Mesenchymal stem cell (in vitro differentiated cells and primary cell): ENCODE data around the gene ORMDL2.

Experiments used
- DNase-seq: peaks from one replicate; pipeline ENCODE4 v3.0.0-alpha.2; 2013
- H2AFZ ChIP-seq: one replicate; pipeline ENCODE4 v1.6.1; 2013; ENCODE audit warnings: low read depth, mild to moderate bottlenecking, control low read depth, inconsistent platforms, low read length, moderate library complexity
- H2AK5ac ChIP-seq: 2 replicates; pipeline ENCODE4 v1.6.1; 2013; ENCODE audit warnings: low read length, moderate library complexity, mild to moderate bottlenecking, inconsistent platforms; ENCODE audit not compliant: severe bottlenecking
- H2BK120ac ChIP-seq: one replicate; pipeline ENCODE4 v1.6.1; 2013; ENCODE audit warnings: low read depth, mild to moderate bottlenecking, inconsistent platforms, low read length, moderate library complexity
- H2BK12ac ChIP-seq, 2 experiments: one replicate each; pipeline ENCODE4 v1.6.1; 2013; ENCODE audit warnings: inconsistent platforms in 2 of 2, low read length in 2 of 2, mild to moderate bottlenecking in 2 of 2, moderate library complexity in 2 of 2, control low read depth in 1 of 2
- H2BK15ac ChIP-seq: one replicate; pipeline ENCODE4 v1.6.1; 2013; ENCODE audit warnings: mild to moderate bottlenecking, low read depth, inconsistent platforms; ENCODE audit not compliant: poor library complexity, severe bottlenecking
- H2BK5ac ChIP-seq: 2 replicates; pipeline ENCODE4 v1.6.1; 2013; ENCODE audit warnings: low read depth, mild to moderate bottlenecking, low read length, control low read depth, inconsistent platforms; ENCODE audit not compliant: poor library complexity, severe bottlenecking
- H3K14ac ChIP-seq, 2 experiments: one replicate each; pipeline ENCODE4 v1.6.1; 2013; ENCODE audit warnings: inconsistent platforms in 2 of 2, low read length in 2 of 2, control low read depth in 1 of 2, mild to moderate bottlenecking in 1 of 2, moderate library complexity in 1 of 2
- H3K18ac ChIP-seq, 2 experiments: one replicate each; pipeline ENCODE4 v1.6.1; 2013; ENCODE audit warnings: inconsistent platforms in 2 of 2, low read length in 2 of 2, control low read depth in 1 of 2, low read depth in 1 of 2, mild to moderate bottlenecking in 1 of 2
- H3K23ac ChIP-seq, 2 experiments: one replicate each; pipeline ENCODE4 v1.6.1; 2013; ENCODE audit warnings: inconsistent platforms in 2 of 2, low read length in 2 of 2, mild to moderate bottlenecking in 2 of 2, moderate library complexity in 2 of 2, control low read depth in 1 of 2
- H3K27ac ChIP-seq: 2 replicates; pipeline ENCODE4 v1.5.1; 2013; ENCODE audit warnings: mild to moderate bottlenecking, moderate library complexity, low read length, control low read depth, inconsistent platforms; ENCODE audit not compliant: poor library complexity, severe bottlenecking
- H3K27me3 ChIP-seq, 2 experiments: 2 replicates each; pipeline versions ENCODE4 v1.6.1 to v1.7.0; 2013; ENCODE audit warnings: low read length in 2 of 2, mild to moderate bottlenecking in 2 of 2, moderate library complexity in 2 of 2, control low read depth in 1 of 2, inconsistent platforms in 1 of 2; ENCODE audit not compliant: control insufficient read depth in 1 of 2, insufficient read depth in 1 of 2
- H3K36me3 ChIP-seq, 2 experiments: 2 replicates each; pipeline versions ENCODE4 v1.6.1 to v1.7.0; 2013; ENCODE audit warnings: low read length in 2 of 2, control low read depth in 1 of 2, inconsistent platforms in 1 of 2, low read depth in 1 of 2, mild to moderate bottlenecking in 1 of 2; ENCODE audit not compliant: insufficient read depth in 2 of 2, control insufficient read depth in 1 of 2
- H3K4ac ChIP-seq, 2 experiments: one replicate each; pipeline ENCODE4 v1.6.1; 2013; ENCODE audit warnings: inconsistent platforms in 2 of 2, low read length in 2 of 2, mild to moderate bottlenecking in 2 of 2, moderate library complexity in 2 of 2, control low read depth in 1 of 2, low read depth in 1 of 2
- H3K4me1 ChIP-seq: 2 replicates; pipeline ENCODE4 v1.6.1; 2013; ENCODE audit warnings: low read depth, low read length, control low read depth; ENCODE audit not compliant: control insufficient read depth, insufficient read depth
- H3K4me2 ChIP-seq: 2 replicates; pipeline ENCODE4 v1.6.1; 2013; ENCODE audit warnings: low read length, mild to moderate bottlenecking, inconsistent platforms; ENCODE audit not compliant: poor library complexity, severe bottlenecking
- H3K4me3 ChIP-seq, 2 experiments: 2 replicates each; pipeline versions ENCODE4 v1.5.1 to v1.7.0; 2013; ENCODE audit warnings: low read length in 2 of 2, mild to moderate bottlenecking in 2 of 2, control low read depth in 1 of 2, low read depth in 1 of 2; ENCODE audit not compliant: insufficient read depth in 1 of 2
- H3K79me1 ChIP-seq: replicated peaks from 2 replicates; pipeline ENCODE4 v1.6.1; 2013; ENCODE audit warnings: mild to moderate bottlenecking, control low read depth, low read length, inconsistent platforms; ENCODE audit not compliant: poor library complexity, severe bottlenecking
- H3K9ac ChIP-seq: 2 replicates; pipeline ENCODE4 v1.7.0; 2013; ENCODE audit warnings: mild to moderate bottlenecking, low read length, moderate library complexity
- H3K9me3 ChIP-seq: 2 replicates; pipeline ENCODE4 v1.7.0; 2013; ENCODE audit warnings: mild to moderate bottlenecking, low read length; ENCODE audit not compliant: control insufficient read depth
- H4K8ac ChIP-seq: one replicate; pipeline ENCODE4 v1.6.1; 2013; ENCODE audit warnings: inconsistent platforms, mild to moderate bottlenecking, low read length, moderate library complexity
- H4K91ac ChIP-seq: one replicate; pipeline ENCODE4 v1.6.1; 2013; ENCODE audit warnings: mild to moderate bottlenecking, low read length, inconsistent platforms
- WGBS: methylation state at CpG from one replicate; pipeline ENCODE4 v1.1.7; 2013; ENCODE audit warnings: mixed read lengths; 5-methylcytosine and 5-hydroxymethylcytosine counted together

ORMDL2 gene

GRCh38 chr12:55812088-55812487 is 5.8 kb upstream of the ORMDL2 start:
- H3K4ac ChIP-seq = no peak overlapping the region
- H3K4me2 ChIP-seq = no peak overlapping the region
- H3K27ac ChIP-seq = no peak overlapping the region
- no peak for DNase-seq
- H3K4me1 ChIP-seq = peaks cover 4% of the 10 kb centered on the region
- H2AK5ac ChIP-seq = no peak overlapping the region
- H3K23ac ChIP-seq = no peak overlapping the region
- no peak overlapping the region for H2AFZ ChIP-seq
- H4K8ac ChIP-seq = no peak overlapping the region
- no peak overlapping the region for H2BK15ac ChIP-seq
- WGBS = 40% methylated on average over 1 of the region's 1 CpG
- H3K36me3 ChIP-seq = peaks cover 26 to 60% of the 10 kb centered on the region in 2 experiments
- H4K91ac ChIP-seq = no peak overlapping the region
- no peak overlapping the region for H3K14ac ChIP-seq
- H3K79me1 ChIP-seq = no peaks in the 10 kb centered on the region
- H2BK5ac ChIP-seq = no peak overlapping the region
- H3K9me3 ChIP-seq = no peaks in the 10 kb centered on the region
- H3K18ac ChIP-seq = no peak overlapping the region
- no peak overlapping the region for H3K4me3 ChIP-seq
- H2BK120ac ChIP-seq = no peak overlapping the region
- no peak overlapping the region for H2BK12ac ChIP-seq
- no peaks in the 10 kb centered on the region for H3K27me3 ChIP-seq
- H3K9ac ChIP-seq = no peak overlapping the region

- H2BK12ac ChIP-seq = no peak overlapping the region
- peaks cover 6% of the 10 kb centered on the region for H3K79me1 ChIP-seq
- peaks cover 8% of the 10 kb centered on the region for H3K4me1 ChIP-seq
- H3K23ac ChIP-seq = no peak overlapping the region
- no peak overlapping the region for H2BK5ac ChIP-seq
- H3K9me3 ChIP-seq = no peaks in the 10 kb centered on the region
- no peak overlapping the region for H3K4me3 ChIP-seq
- no peak overlapping the region for H3K14ac ChIP-seq
- H4K91ac ChIP-seq = no peak overlapping the region
- H3K4ac ChIP-seq = no peak overlapping the region
- H2AFZ ChIP-seq = no peak overlapping the region
- H2BK15ac ChIP-seq = no peak overlapping the region
- no peak overlapping the region for H3K4me2 ChIP-seq
- no peaks in the 10 kb centered on the region for H3K27me3 ChIP-seq
- H3K9ac ChIP-seq = peak overlapping the region; percentile 15
- H3K18ac ChIP-seq = no peak overlapping the region
- no peak overlapping the region for H2AK5ac ChIP-seq
- no peak overlapping the region for H2BK120ac ChIP-seq
- no peak for DNase-seq
- H4K8ac ChIP-seq = no peak overlapping the region
- H3K27ac ChIP-seq = no peak overlapping the region
- peaks cover 20 to 45% of the 10 kb centered on the region in 2 experiments for H3K36me3 ChIP-seq
These were observed 3.6 kb upstream of the ORMDL2 start for GRCh38 chr12:55814257-55814656.

- Histone ChIP-seq H4K8ac (no peak overlapping the region), H3K14ac (no peak overlapping the region), H2BK120ac (no peak overlapping the region), H4K91ac (no peak overlapping the region), H2BK12ac (no peak overlapping the region), H3K27ac (no peak overlapping the region), H2AK5ac (no peak overlapping the region), H3K9me3 (no peaks in the 10 kb centered on the region), H3K79me1 (peaks cover 10% of the 10 kb centered on the region), H2BK15ac (no peak overlapping the region), H2AFZ (no peak overlapping the region), H2BK5ac (no peak overlapping the region), H3K9ac (peak overlapping the region; percentile 97), H3K27me3 (no peaks in the 10 kb centered on the region), H3K23ac (no peak overlapping the region), H3K4me2 (no peak overlapping the region), H3K4me1 (peaks cover 7% of the 10 kb centered on the region), H3K4ac (no peak overlapping the region), H3K4me3 (peak overlapping the region in 1 of 2 experiments; percentile 97), H3K36me3 (peaks cover 21 to 52% of the 10 kb centered on the region in 2 experiments), H3K18ac (no peak overlapping the region)
- no peak for DNase-seq
- 96% methylated on average over 12 of the region's 12 CpGs for WGBS
These were observed 2.4 kb upstream of the ORMDL2 start for GRCh38 chr12:55815473-55815872.

- no peak overlapping the region for H2BK15ac ChIP-seq
- peak overlapping the region; percentile 40 to 81 for H3K18ac ChIP-seq
- no peak for DNase-seq
- peaks cover 25 to 66% of the 10 kb centered on the region in 2 experiments for H3K36me3 ChIP-seq
- peak overlapping the region; percentile 84 for H3K4me2 ChIP-seq
- H3K23ac ChIP-seq = peak overlapping the region in 1 of 2 experiments; percentile 41
- no peaks in the 10 kb centered on the region for H3K27me3 ChIP-seq
- peak overlapping the region; percentile 71 for H4K8ac ChIP-seq
- no peaks in the 10 kb centered on the region for H3K9me3 ChIP-seq
- H2AK5ac ChIP-seq = peak overlapping the region; percentile 68
- peak overlapping the region; percentile 97 for H3K9ac ChIP-seq
- 0% methylated on average over 10 of the region's 14 CpGs for WGBS
- H2BK12ac ChIP-seq = peak overlapping the region in 1 of 2 experiments; percentile 67
- no peak overlapping the region for H2BK5ac ChIP-seq
- H3K14ac ChIP-seq = no peak overlapping the region
- no peak overlapping the region for H2BK120ac ChIP-seq
- peak overlapping the region; percentile 52 to 93 for H3K4ac ChIP-seq
- H3K4me3 ChIP-seq = peak overlapping the region; percentile 85 to 97
- H3K27ac ChIP-seq = peak overlapping the region; percentile 86
- peak overlapping the region; percentile 81 for H4K91ac ChIP-seq
- H2AFZ ChIP-seq = peak overlapping the region; percentile 15
- peaks cover 8% of the 10 kb centered on the region for H3K4me1 ChIP-seq
- peaks cover 16% of the 10 kb centered on the region for H3K79me1 ChIP-seq
These were observed 928 bp upstream of the ORMDL2 start for GRCh38 chr12:55816881-55817344.
